Adrenal gland (tissue), 12 donors: ENCODE data around the gene DCAF7. TPM values are rescaled to one million over a fixed set of nuclear protein-coding genes. Genes with fewer than 3 reads are reported as not detected.
A peak's percentile ranks its signal among the peaks of the same experiment; 100 is the strongest.

Experiments used
- DNase-seq, 7 donors: peaks; one replicate each; pipeline ENCODE4 v3.0.0-alpha.2; 2019 to 2020
- H3K27ac ChIP-seq, 5 donors: fragments of 200-600 bp; sonication (generic) in 4 of 5; 1 replicate in 3 of 5; 2 replicates in 2 of 5; pipeline versions ENCODE4 v1.5.1 to v1.8.0; 2016 to 2020; ENCODE audit warnings: mild to moderate bottlenecking in 1 of 5
- H3K27me3 ChIP-seq: fragments of 200-600 bp; 2 replicates; pipeline ENCODE4 v1.8.0; 2021
- H3K36me3 ChIP-seq, 2 donors: fragments of 200-600 bp; replicated peaks in 1 of 2; 1 replicate in 1 of 2; 2 replicates in 1 of 2; pipeline versions ENCODE4 v1.5.1 to v1.8.0; 2018 to 2022
- H3K4me1 ChIP-seq, 2 donors: fragments of 200-600 bp; replicated peaks in 1 of 2; 1 replicate in 1 of 2; 2 replicates in 1 of 2; pipeline versions ENCODE4 v1.5.1 to v1.8.0; 2018 to 2021
- H3K4me3 ChIP-seq, 4 donors: fragments of 200-600 bp; sonication (generic) in 3 of 4; one replicate each; pipeline ENCODE4 v1.5.1; 2016 to 2018
- H3K9me3 ChIP-seq, 3 donors: fragments of 200-600 bp; sonication (generic) in 1 of 3; replicated peaks in 1 of 3; 1 replicate in 2 of 3; 2 replicates in 1 of 3; pipeline versions ENCODE4 v1.5.1 to v1.8.0; 2016 to 2021
- CTCF ChIP-seq, 6 experiments: fragments of 450-650 bp in 4 of 6; fragments of 200-600 bp in 2 of 6; sonication (generic) in 1 of 6; IDR thresholded peaks; 1 replicate in 5 of 6; 2 replicates in 1 of 6; pipeline versions ENCODE4 v1.5.1 to v1.8.0; 2016 to 2021; ENCODE audit warnings: antibody characterized with exemption in 6 of 6, mild to moderate bottlenecking in 2 of 6, moderate library complexity in 1 of 6
- POLR2A ChIP-seq, 2 donors: fragments of 450-650 bp; IDR thresholded peaks; one replicate each; pipeline ENCODE4 v1.6.1; 2017; ENCODE audit warnings: antibody characterized with exemption in 2 of 2, mild to moderate bottlenecking in 2 of 2, moderate library complexity in 1 of 2
- WGBS, 4 donors: extraction: QIAGEN DNeasy Blood & Tissue Kit in 2 of 4; methylation state at CpG; one replicate each; pipeline versions ENCODE4 v1.1.5 to v1.1.7; 2013 to 2017; 5-methylcytosine and 5-hydroxymethylcytosine counted together
- intact Hi-C, 2 donors: fragments of 100-400 bp; cut with DNase I; formaldehyde crosslinking; loops; one replicate each; pipeline versions ENCODE4 v1.14.1 to v1.15.0; 2022 to 2023
- polyA plus RNA-seq, 3 donors: library from polyadenylated mRNA; stranded (reverse); fragments of 200-250 nt in 2 of 3; fragments of 350-450 nt in 1 of 3; fragmentation: Illumina TruSeq in 1 of 3; extraction: RNeasy Lipid Tissue Mini Kit (QIAGEN cat#74804) in 1 of 3; gene quantifications; one replicate each; pipeline ENCODE4 v1.2.3, GENCODE V29; 2013 to 2014
- small RNA-seq, 2 donors: library from RNA; depleted of rRNA; stranded (forward); fragments of <200 nt; gene quantifications; one replicate each; pipeline ENCODE3, GENCODE V24; 2016
- total RNA-seq, 9 donors: library from RNA; depleted of rRNA in 4 of 9; stranded (reverse); fragments of >200 nt in 4 of 9; fragments of 120-200 nt in 1 of 9; fragmentation: NEBNext Ultra II Directional in 1 of 9; extraction: Animal tissue kit (Norgen Biotek cat#: 25700) in 1 of 9; gene quantifications; one replicate each; pipeline versions ENCODE4 v1.1.0 to v1.2.4, GENCODE V29; 2013 to 2023
- donor health status: healthy with polysubstance abuse.
- donor health status: Bipolar disorder and iron deficiency.
- donor health status: DM: yes; HTN: yes; CAD: no.
- donor health status: DM: no; HTN: no; CAD: no.
- donor health status: DM: no; HTN: no; CAD: no.
- donor health status: DM: yes; HTN: yes; CAD: no.

Gene DCAF7
- total and polyA plus RNA-seq, 12 donors: 12.2 to 69.8 (median 48.2) TPM

GRCh38 chr17:63639125-63639524 lies 88.8 kb downstream of the DCAF7 start:
- Histone ChIP-seq H3K27ac (no peak overlapping the region), H3K9me3 (no peaks in the 10 kb centered on the region), H3K4me3 (no peak overlapping the region), H3K36me3 (peaks cover 0 to 21% of the 10 kb centered on the region in 2 donors), H3K27me3 (no peaks in the 10 kb centered on the region), H3K4me1 (peaks cover 4 to 22% of the 10 kb centered on the region in 2 donors)
- WGBS, 4 donors: 50 to 64% (median 61%) methylated on average over 1 of the region's 1 CpG
- no peak for DNase-seq
- no peak for TF ChIP-seq CTCF (IDR thresholded peaks at IDR 0.05)
- no peak for TF ChIP-seq POLR2A (IDR thresholded peaks at IDR 0.05)
- intact Hi-C loops: no loop called here

- Histone ChIP-seq H3K4me3 (no peak overlapping the region), H3K27ac (no peak overlapping the region), H3K27me3 (no peaks in the 10 kb centered on the region), H3K4me1 (peaks cover 2 to 14% of the 10 kb centered on the region in 2 donors), H3K9me3 (no peaks in the 10 kb centered on the region), H3K36me3 (peaks cover 0 to 21% of the 10 kb centered on the region in 2 donors)
- WGBS, 4 donors: 95 to 98% (median 98%) methylated on average over 4 of the region's 4 CpGs
- TF ChIP-seq CTCF (IDR thresholded peaks at IDR 0.05) (no peak), POLR2A (IDR thresholded peaks at IDR 0.05) (no peak)
- intact Hi-C loops: no loop called here
- DNase-seq: no peak
Measured at GRCh38 chr17:63640038-63640437, 89.8 kb downstream of the DCAF7 start.

- Histone ChIP-seq H3K36me3 (peaks cover 0 to 26% of the 10 kb centered on the region in 2 donors), H3K27me3 (no peaks in the 10 kb centered on the region), H3K27ac (peak overlapping the region in 1 of 5 donors; percentile 45), H3K4me3 (no peak overlapping the region), H3K9me3 (no peaks in the 10 kb centered on the region), H3K4me1 (no peaks in the 10 kb centered on the region)
- intact Hi-C loops: no loop called here
- WGBS, 4 donors: 81 to 86% (median 84%) methylated on average over 4 of the region's 4 CpGs
- DNase-seq: peak in 6 of 7 donors; percentile 31 to 63 (median 48)
- TF ChIP-seq CTCF (IDR thresholded peaks at IDR 0.05): no peak
- TF ChIP-seq POLR2A (IDR thresholded peaks at IDR 0.05): no peak
Measured at GRCh38 chr17:63641692-63642448, 91.6 kb downstream of the DCAF7 start.

Small RNA genes lying within 50 kb of the gene (small RNA-seq; reads per million reads assigned to genes)
- 0 reads per million in 2 donors for gene RNU6-288P

Other genes starting within 250 kb of the DCAF7 start
- 100 to 1,000 TPM in 2 of 9 donors, 10 to 100 TPM in 7; 14.3 to 195 (median 67.5) TPM for gene CYB561, start 104.2 kb upstream of the DCAF7 start, total RNA-seq
- 100 to 1,000 TPM in 2 of 3 donors, 10 to 100 TPM in 1; 38.8 to 116 (median 113) TPM for gene CYB561, start 104.2 kb upstream of the DCAF7 start, polyA plus RNA-seq
- 10 to 100 TPM in 6 of 9 donors, 1 to 10 TPM in 2, under 1 TPM in 1; 0.55 to 49.7 (median 11.8) TPM for gene ACE, start 73.4 kb upstream of the DCAF7 start, total RNA-seq
- 10 to 100 TPM in 2 of 3 donors, 1 to 10 TPM in 1; 7.7 to 34.0 (median 16.1) TPM for gene ACE, start 73.4 kb upstream of the DCAF7 start, polyA plus RNA-seq
- gene KCNH6, start 27.1 kb upstream of the DCAF7 start, total RNA-seq: under 1 TPM in 4 of 9 donors, not detected in 5; 0.11 to 0.41 (median 0.28) TPM
- under 1 TPM in 1 of 3 donors, not detected in 2; 0.32 TPM for gene KCNH6, start 27.1 kb upstream of the DCAF7 start, polyA plus RNA-seq
- 10 to 100 TPM; 16.2 to 29.0 (median 25.9) TPM for gene TACO1, start 50.4 kb downstream of the DCAF7 start, total RNA-seq
- 10 to 100 TPM; 15.4 to 32.1 (median 19.1) TPM for gene TACO1, start 50.4 kb downstream of the DCAF7 start, polyA plus RNA-seq
- 10 to 100 TPM; 16.5 to 47.1 (median 36.6) TPM for gene MAP3K3, start 71.9 kb downstream of the DCAF7 start, total RNA-seq
- gene MAP3K3, start 71.9 kb downstream of the DCAF7 start, polyA plus RNA-seq: 10 to 100 TPM; 11.6 to 32.3 (median 15.6) TPM
- 10 to 100 TPM in 7 of 9 donors, 1 to 10 TPM in 2; 6.3 to 20.1 (median 11.9) TPM for gene LIMD2, start 149.6 kb downstream of the DCAF7 start, total RNA-seq
- gene LIMD2, start 149.6 kb downstream of the DCAF7 start, polyA plus RNA-seq: 10 to 100 TPM in 2 of 3 donors, 1 to 10 TPM in 1; 2.5 to 76.3 (median 34.6) TPM
- 10 to 100 TPM; 16.7 to 91.1 (median 37.4) TPM for gene STRADA, start 191.3 kb downstream of the DCAF7 start, total RNA-seq
- 10 to 100 TPM; 34.5 to 67.6 (median 53.9) TPM for gene STRADA, start 191.3 kb downstream of the DCAF7 start, polyA plus RNA-seq
- gene CCDC47, start 223.1 kb downstream of the DCAF7 start, total RNA-seq: 100 to 1,000 TPM in 4 of 9 donors, 10 to 100 TPM in 5; 46.8 to 148 (median 98.1) TPM
- gene CCDC47, start 223.1 kb downstream of the DCAF7 start, polyA plus RNA-seq: 100 to 1,000 TPM in 1 of 3 donors, 10 to 100 TPM in 2; 24.2 to 216 (median 29.0) TPM
- gene DDX42, start 223.7 kb downstream of the DCAF7 start, total RNA-seq: 10 to 100 TPM; 45.0 to 99.8 (median 82.5) TPM
- gene DDX42, start 223.7 kb downstream of the DCAF7 start, polyA plus RNA-seq: 100 to 1,000 TPM in 1 of 3 donors, 10 to 100 TPM in 2; 80.3 to 109 (median 88.8) TPM